GM21576 (cell line): Measurements from ENCODE around the gene TDRD9.
"Not testable (repeated sequence)": the region's sequence is repeated elsewhere in the genome, so short reads cannot be mapped to it uniquely, and the experiment has no call there.

Experiments
- ATAC-seq: cut with Tn5 transposase; IDR thresholded peaks from one replicate; pipeline ENCODE4 v1.9.1; 2021; ENCODE audit warnings: mild to moderate bottlenecking, moderate library complexity; ENCODE audit not compliant: unreplicated experiment

Gene TDRD9

GRCh38 chr14:103974575-103974974 lies 46.3 kb downstream of the TDRD9 start:
- ATAC-seq, result no peak

GRCh38 chr14:103980623-103981238 lies 52.5 kb downstream of the TDRD9 start:
- not testable (repeated sequence) for ATAC-seq

- no peak for ATAC-seq
Measured at GRCh38 chr14:103984196-103984595, 55.9 kb downstream of the TDRD9 start.

- ATAC-seq, result no peak
Measured at GRCh38 chr14:103989034-103989433, 60.8 kb downstream of the TDRD9 start.

GRCh38 chr14:103989964-103990363 lies 61.7 kb downstream of the TDRD9 start:
- ATAC-seq, result no peak

- no peak for ATAC-seq
Measured at GRCh38 chr14:103994535-103995184, 66.4 kb downstream of the TDRD9 start.

- no peak for ATAC-seq
Measured at GRCh38 chr14:103995876-103996275, 67.6 kb downstream of the TDRD9 start.

GRCh38 chr14:103997391-103997790 lies 69.1 kb downstream of the TDRD9 start:
- ATAC-seq, result no peak

GRCh38 chr14:103998027-103998426 lies 69.8 kb downstream of the TDRD9 start:
- no peak for ATAC-seq

GRCh38 chr14:103999795-104000440 lies 71.7 kb downstream of the TDRD9 start:
- ATAC-seq, result no peak

GRCh38 chr14:104001003-104001402 lies 72.7 kb downstream of the TDRD9 start:
- ATAC-seq, result no peak

GRCh38 chr14:104003616-104004015 lies 75.4 kb downstream of the TDRD9 start:
- ATAC-seq, result no peak

- ATAC-seq, result no peak
Measured at GRCh38 chr14:104004849-104005248, 76.6 kb downstream of the TDRD9 start.

GRCh38 chr14:104005489-104005888 lies 77.2 kb downstream of the TDRD9 start:
- no peak for ATAC-seq

GRCh38 chr14:104007121-104007520 lies 78.9 kb downstream of the TDRD9 start:
- ATAC-seq, result no peak

GRCh38 chr14:104009297-104009696 lies 81.0 kb downstream of the TDRD9 start:
- ATAC-seq, result no peak

GRCh38 chr14:104011824-104012517 lies 83.7 kb downstream of the TDRD9 start:
- ATAC-seq, result no peak

- ATAC-seq, result no peak
Measured at GRCh38 chr14:104014764-104015163, 86.5 kb downstream of the TDRD9 start.

GRCh38 chr14:104016873-104017650 lies 88.8 kb downstream of the TDRD9 start:
- no peak for ATAC-seq

- ATAC-seq, result no peak
Measured at GRCh38 chr14:104019029-104019428, 90.8 kb downstream of the TDRD9 start.

GRCh38 chr14:104019806-104020205 lies 91.5 kb downstream of the TDRD9 start:
- no peak for ATAC-seq
